ENCODE measurements around the gene GNPNAT1. TPM values are rescaled to one million over a fixed set of nuclear protein-coding genes. Genes with fewer than 3 reads are reported as not detected.

GNPNAT1 gene
- total RNA-seq, 1 experiment from 2014 or later = 44.5 TPM

DNA sequence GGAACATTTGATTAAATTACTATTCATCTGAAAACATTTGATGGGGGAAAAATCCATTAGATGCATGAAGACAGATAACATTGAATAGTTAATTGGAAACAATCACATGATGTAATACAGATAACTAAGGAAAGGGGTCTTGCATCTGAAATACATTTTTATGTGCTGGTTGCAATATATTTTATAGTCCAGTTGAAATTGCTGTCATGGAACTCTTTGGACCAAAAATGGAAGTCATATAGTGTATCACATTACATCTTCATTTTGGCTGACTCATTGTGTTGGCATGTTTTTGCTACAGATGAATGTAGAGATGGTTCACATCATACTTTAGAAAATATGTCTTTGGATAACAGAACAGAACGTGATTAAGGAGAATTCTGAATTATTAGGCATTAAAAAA, 43.0 kb upstream of the GNPNAT1 start:
- H3K4me3 ChIP-seq (ENCODE audit: low read length) = no peak overlapping the region
- H2AFZ ChIP-seq (ENCODE audit: low read length) = no peak overlapping the region
- peak; percentile 82 for ATAC-seq
- intact Hi-C loops (cut with micrococcal nuclease) = no loop called here
- peak overlapping the region; percentile 33; the same call in 1 of the 2 replicates for H3K27ac ChIP-seq (ENCODE audit: low read length)
- ChIA-PET CTCF (interaction anchor here (0.6 kb wide), 1 partner anchor 354 kb away, joined by 5 read pairs; no protein-coding TSS in a partner anchor), POLR2A (ENCODE audit: unreplicated experiment) (interaction anchor here (0.7 kb wide), 1 partner anchor 33 kb away, joined by 5 read pairs; no protein-coding TSS in a partner anchor)
- no TSS peak for BruUV-seq (replicated peaks)
- H3K79me2 ChIP-seq (ENCODE audit: low read length) = no peaks in the 10 kb centered on the region
- H3K4me2 ChIP-seq (ENCODE audit: low read length) = peak overlapping the region; percentile 64
- H3K9ac ChIP-seq (ENCODE audit: low read length) = no peak overlapping the region
- no peaks in the 10 kb centered on the region for H3K9me2 ChIP-seq (replicated peaks; ENCODE audit: low read length)
- no peaks in the 10 kb centered on the region for H4K20me1 ChIP-seq (ENCODE audit: low read length)
- H3K9me3 ChIP-seq (ENCODE audit: low read length) = no peaks in the 10 kb centered on the region
- no peaks in the 10 kb centered on the region for H3K36me3 ChIP-seq (ENCODE audit: low read depth, low read length)
- TF ChIP-seq EZH2phosphoT487 (IDR thresholded peaks at IDR 0.05; ENCODE audit: borderline replicate concordance, low read length) (no peak), EZH2 (IDR thresholded peaks at IDR 0.05; ENCODE audit: low read length, unreplicated experiment) (no peak)
- TF ChIP-seq, protein P1, sequence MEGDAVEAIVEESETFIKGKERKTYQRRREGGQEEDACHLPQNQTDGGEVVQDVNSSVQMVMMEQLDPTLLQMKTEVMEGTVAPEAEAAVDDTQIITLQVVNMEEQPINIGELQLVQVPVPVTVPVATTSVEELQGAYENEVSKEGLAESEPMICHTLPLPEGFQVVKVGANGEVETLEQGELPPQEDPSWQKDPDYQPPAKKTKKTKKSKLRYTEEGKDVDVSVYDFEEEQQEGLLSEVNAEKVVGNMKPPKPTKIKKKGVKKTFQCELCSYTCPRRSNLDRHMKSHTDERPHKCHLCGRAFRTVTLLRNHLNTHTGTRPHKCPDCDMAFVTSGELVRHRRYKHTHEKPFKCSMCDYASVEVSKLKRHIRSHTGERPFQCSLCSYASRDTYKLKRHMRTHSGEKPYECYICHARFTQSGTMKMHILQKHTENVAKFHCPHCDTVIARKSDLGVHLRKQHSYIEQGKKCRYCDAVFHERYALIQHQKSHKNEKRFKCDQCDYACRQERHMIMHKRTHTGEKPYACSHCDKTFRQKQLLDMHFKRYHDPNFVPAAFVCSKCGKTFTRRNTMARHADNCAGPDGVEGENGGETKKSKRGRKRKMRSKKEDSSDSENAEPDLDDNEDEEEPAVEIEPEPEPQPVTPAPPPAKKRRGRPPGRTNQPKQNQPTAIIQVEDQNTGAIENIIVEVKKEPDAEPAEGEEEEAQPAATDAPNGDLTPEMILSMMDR (conservative IDR thresholded peaks at IDR 0.05; ENCODE audit: low read depth, low read length) = no peak
- H3K27me3 ChIP-seq (ENCODE audit: low read length) = no peaks in the 10 kb centered on the region
- H3K4me1 ChIP-seq (ENCODE audit: insufficient read depth, low read length) = peaks cover 24% of the 10 kb centered on the region
- peak; percentile 92 for DNase-seq
- H3F3A ChIP-seq (ENCODE audit: low read length, unreplicated experiment) = no peaks in the 10 kb centered on the region

GRCh38 chr14:52833891-52834290, 42.5 kb upstream of the GNPNAT1 start:
- Histone ChIP-seq H3K27me3 (ENCODE audit: low read length) (no peaks in the 10 kb centered on the region), H3K4me1 (ENCODE audit: insufficient read depth, low read length) (peaks cover 24% of the 10 kb centered on the region), H3K79me2 (ENCODE audit: low read length) (no peaks in the 10 kb centered on the region), H3K4me2 (ENCODE audit: low read length) (no peak overlapping the region), H3F3A (ENCODE audit: low read length, unreplicated experiment) (no peaks in the 10 kb centered on the region), H3K27ac (ENCODE audit: low read length) (no peak overlapping the region), H3K9ac (ENCODE audit: low read length) (no peak overlapping the region), H3K36me3 (ENCODE audit: low read depth, low read length) (no peaks in the 10 kb centered on the region), H4K20me1 (ENCODE audit: low read length) (no peaks in the 10 kb centered on the region), H2AFZ (ENCODE audit: low read length) (no peak overlapping the region), H3K9me3 (ENCODE audit: low read length) (no peaks in the 10 kb centered on the region), H3K4me3 (ENCODE audit: low read length) (no peak overlapping the region), H3K9me2 (replicated peaks; ENCODE audit: low read length) (no peaks in the 10 kb centered on the region)
- CTCF ChIA-PET = no interaction called here
- DNase-seq = no peak
- no TSS peak for BruUV-seq (replicated peaks)
- TF ChIP-seq, protein P1 (conservative IDR thresholded peaks at IDR 0.05; ENCODE audit: low read depth, low read length) = no peak
- TF ChIP-seq EZH2 (IDR thresholded peaks at IDR 0.05; ENCODE audit: low read length, unreplicated experiment) (no peak), EZH2phosphoT487 (IDR thresholded peaks at IDR 0.05; ENCODE audit: borderline replicate concordance, low read length) (no peak)
- ATAC-seq = no peak
- intact Hi-C loops (cut with micrococcal nuclease) = no loop called here
- POLR2A ChIA-PET (ENCODE audit: unreplicated experiment) = no interaction called here

- intact Hi-C loops (cut with micrococcal nuclease) = no loop called here
- H3F3A ChIP-seq (ENCODE audit: low read length, unreplicated experiment) = no peaks in the 10 kb centered on the region
- no peaks in the 10 kb centered on the region for H3K36me3 ChIP-seq (ENCODE audit: low read depth, low read length)
- H3K79me2 ChIP-seq (ENCODE audit: low read length) = no peaks in the 10 kb centered on the region
- H3K4me2 ChIP-seq (ENCODE audit: low read length) = no peak overlapping the region
- no TSS peak for BruUV-seq (replicated peaks)
- H2AFZ ChIP-seq (ENCODE audit: low read length) = no peak overlapping the region
- no peak overlapping the region for H3K4me3 ChIP-seq (ENCODE audit: low read length)
- H3K27ac ChIP-seq (ENCODE audit: low read length) = no peak overlapping the region
- H3K9ac ChIP-seq (ENCODE audit: low read length) = no peak overlapping the region
- no peaks in the 10 kb centered on the region for H3K9me3 ChIP-seq (ENCODE audit: low read length)
- no peaks in the 10 kb centered on the region for H4K20me1 ChIP-seq (ENCODE audit: low read length)
- no peaks in the 10 kb centered on the region for H3K27me3 ChIP-seq (ENCODE audit: low read length)
- DNase-seq (no peak), ATAC-seq (no peak)
- no peak for TF ChIP-seq EZH2phosphoT487 (IDR thresholded peaks at IDR 0.05; ENCODE audit: borderline replicate concordance, low read length)
- TF ChIP-seq, protein P1 (conservative IDR thresholded peaks at IDR 0.05; ENCODE audit: low read depth, low read length) = no peak
- TF ChIP-seq EZH2 (IDR thresholded peaks at IDR 0.05; ENCODE audit: low read length, unreplicated experiment) = no peak
- no peaks in the 10 kb centered on the region for H3K9me2 ChIP-seq (replicated peaks; ENCODE audit: low read length)
- ChIA-PET POLR2A (ENCODE audit: unreplicated experiment) (no interaction called here), CTCF (no interaction called here)
- H3K4me1 ChIP-seq (ENCODE audit: insufficient read depth, low read length) = peaks cover 8% of the 10 kb centered on the region
Observed at GRCh38 chr14:52829527-52830185, 38.2 kb upstream of the GNPNAT1 start.

Measured in PC-3 (cell line).